D721Med (cell line): ENCODE measurements around the gene EFCAB5.
"Not testable (repeated sequence)": the region's sequence is repeated elsewhere in the genome, so short reads cannot be mapped to it uniquely, and the experiment has no call there.

ENCODE experiments used
- DNase-seq: peaks from one replicate; pipeline ENCODE4 v3.0.0; 2011; ENCODE audit warnings: low spot score; ENCODE audit not compliant: insufficient read length
- FAIRE-seq: peaks from 2 replicates; lab custom pipeline; 2011; peaks lifted over from hg19 to GRCh38; lab: Jason Lieb, UNC
- CTCF ChIP-seq: IDR thresholded peaks from 2 replicates; pipeline ENCODE4 v1.5.1; 2012; ENCODE audit warnings: mild to moderate bottlenecking, control low read depth; ENCODE audit not compliant: insufficient read depth; ENCODE audit errors: missing control alignments

The EFCAB5 gene

GRCh38 chr17:30133197-30133596 lies 191.8 kb downstream of the EFCAB5 start:
- TF ChIP-seq CTCF, result no peak
- no peak for DNase-seq
- FAIRE-seq, result no peak

GRCh38 chr17:30134551-30134950 lies 193.1 kb downstream of the EFCAB5 start:
- TF ChIP-seq CTCF, result no peak
- no peak for FAIRE-seq

GRCh38 chr17:30137158-30137557 lies 195.7 kb downstream of the EFCAB5 start:
- no peak for TF ChIP-seq CTCF
- DNase-seq (no peak), FAIRE-seq (no peak)

More at GRCh38 chr17:30134551-30134950, 193.1 kb downstream of the EFCAB5 start:
- DNase-seq, result no peak

- not testable (repeated sequence) for FAIRE-seq, DNase-seq
These were observed 206.4 kb downstream of the EFCAB5 start for GRCh38 chr17:30147860-30148259.

GRCh38 chr17:30148376-30148775 lies 206.9 kb downstream of the EFCAB5 start:
- DNase-seq (no peak), FAIRE-seq (no peak)
- TF ChIP-seq CTCF, result no peak

GRCh38 chr17:30151471-30151870 lies 210.0 kb downstream of the EFCAB5 start:
- no peak for TF ChIP-seq CTCF
- FAIRE-seq, result no peak

GRCh38 chr17:30153463-30153862 lies 212.0 kb downstream of the EFCAB5 start:
- TF ChIP-seq CTCF, result no peak
- DNase-seq, result no peak
- no peak for FAIRE-seq

More at GRCh38 chr17:30151471-30151870, 210.0 kb downstream of the EFCAB5 start:
- DNase-seq, result no peak

- no peak for FAIRE-seq
- DNase-seq, result no peak
- no peak for TF ChIP-seq CTCF
These were observed 214.0 kb downstream of the EFCAB5 start for GRCh38 chr17:30155389-30155788.
